Measurements from ENCODE around the gene MRPL14. TPM values are rescaled to one million over a fixed set of nuclear protein-coding genes. Genes with fewer than 3 reads are reported as not detected.
"Not testable (repeated sequence)": the region's sequence is repeated elsewhere in the genome, so short reads cannot be mapped to it uniquely, and the experiment has no call there.

Gene MRPL14
- total and polyA plus RNA-seq, 2 of the 8 experiments (the other 6 are each of a cell fraction or from before 2014, with no cell fraction given), result 82.0 to 97.1 TPM

GRCh38 chr6:44091356-44091755 lies 35.9 kb downstream of the MRPL14 start:
- H2BK120ac ChIP-seq (replicated peaks; ENCODE audit: low read depth, low read length); H3K27ac ChIP-seq (ENCODE audit: low read depth, low read length); H3K4me2 ChIP-seq (ENCODE audit: insufficient read depth in 1 of 2, low read depth in 2 of 2, low read length in 2 of 2); H2BK20ac ChIP-seq (ENCODE audit: low read length); H2BK12ac ChIP-seq (ENCODE audit: low read depth, low read length); H3K18ac ChIP-seq (ENCODE audit: extremely low read depth, low read length); H3K4ac ChIP-seq (replicated peaks; ENCODE audit: insufficient read length, low read depth, low read length); H3K79me1 ChIP-seq (ENCODE audit: low read depth, low read length); DNase-seq (ENCODE audit: low read depth in 1 of 2, low spot score in 2 of 2); H4K8ac ChIP-seq (ENCODE audit: extremely low read depth, insufficient read depth, low read length); H3K79me2 ChIP-seq (ENCODE audit: control insufficient read depth in 1 of 2, insufficient read depth in 2 of 2, low read length in 2 of 2); H4K91ac ChIP-seq (replicated peaks; ENCODE audit: insufficient read length, low read length); H2AK5ac ChIP-seq (ENCODE audit: low read depth, low read length); H3K9ac ChIP-seq (replicated peaks in 1 of 4; ENCODE audit: extremely low read depth in 1 of 4, low read depth in 3 of 4, low read length in 3 of 4); H2BK15ac ChIP-seq (ENCODE audit: low read length); H3K23me2 ChIP-seq (ENCODE audit: low read depth, low read length); H3K4me1 ChIP-seq (replicated peaks in 1 of 4; ENCODE audit: control insufficient read depth in 3 of 4, insufficient read depth in 4 of 4, low read length in 3 of 4); H3K9me3 ChIP-seq (ENCODE audit: insufficient read depth in 2 of 2, low read depth in 1 of 2, low read length in 1 of 2); H3K4me3 ChIP-seq (ENCODE audit: extremely low read depth in 1 of 4, insufficient read depth in 2 of 4, low read depth in 3 of 4, low read length in 4 of 4); H2BK5ac ChIP-seq (ENCODE audit: low read depth, low read length); H3K23ac ChIP-seq (ENCODE audit: insufficient read length); H3K27me3 ChIP-seq (replicated peaks in 1 of 4; ENCODE audit: control insufficient read depth in 3 of 4, extremely low read depth in 1 of 4, insufficient read depth in 3 of 4, low read length in 3 of 4); FAIRE-seq; H3K56ac ChIP-seq (replicated peaks; ENCODE audit: insufficient read length, low read depth, low read length); H3K14ac ChIP-seq (ENCODE audit: insufficient read length); H4K5ac ChIP-seq (ENCODE audit: insufficient read length, low read depth, low read length); H2AFZ ChIP-seq (ENCODE audit: low read length); H3K36me3 ChIP-seq (ENCODE audit: control insufficient read depth in 2 of 4, insufficient read depth in 4 of 4, low read length in 3 of 4): not testable (repeated sequence)
- POLR2A ChIA-PET (ENCODE audit: partially characterized antibody), result interaction anchor here (1.4 kb wide), 1 partner anchor 76 kb away, joined by 3 read pairs; no protein-coding TSS in a partner anchor
- WGBS, 2 experiments (ENCODE audit: extremely low coverage in 1 of 2, insufficient coverage in 1 of 2, insufficient read length in 1 of 2, insufficient replicate concordance in 2 of 2, low coverage in 1 of 2, low lambda C conversion rate in 2 of 2, missing lambda C conversion rate in 1 of 2), result 94% methylated on average over 3 of the region's 3 CpGs; no CpG with 5 or more reads in 1 of the 2 experiments
- H4K20me1 ChIP-seq (replicated peaks in 1 of 2; ENCODE audit: control insufficient read depth in 1 of 2, insufficient read depth in 2 of 2, low read length in 2 of 2), result peaks cover 0 to 11% of the 10 kb centered on the region in 2 experiments
- CTCF ChIA-PET (ENCODE audit: partially characterized antibody), result interaction anchor here (0.7 to 3.8 kb wide), 7 partner anchors 8 to 214 kb away, joined by 3 to 26 read pairs (median 4); no protein-coding TSS in a partner anchor
